Mesenteric fat pad (tissue), 1 donor: ENCODE measurements around the gene CNTN2. TPM values are rescaled to one million over a fixed set of nuclear protein-coding genes. Genes with fewer than 3 reads are reported as not detected.

Experiments used
- DNase-seq: peaks from one replicate; pipeline ENCODE4 v3.0.0-alpha.2; 2020; ENCODE audit warnings: low spot score
- total RNA-seq: library from RNA; stranded (reverse); fragmentation: NEBNext Ultra II Directional; extraction: Animal tissue kit (Norgen Biotek cat#: 25700); gene quantifications from one replicate; pipeline ENCODE4 v1.2.1, GENCODE V29; 2021
- donor health status: DM: yes; HTN: yes; CAD: no.

CNTN2 gene
- total RNA-seq, 1 donor from 2014 or later = not detected

DNA sequence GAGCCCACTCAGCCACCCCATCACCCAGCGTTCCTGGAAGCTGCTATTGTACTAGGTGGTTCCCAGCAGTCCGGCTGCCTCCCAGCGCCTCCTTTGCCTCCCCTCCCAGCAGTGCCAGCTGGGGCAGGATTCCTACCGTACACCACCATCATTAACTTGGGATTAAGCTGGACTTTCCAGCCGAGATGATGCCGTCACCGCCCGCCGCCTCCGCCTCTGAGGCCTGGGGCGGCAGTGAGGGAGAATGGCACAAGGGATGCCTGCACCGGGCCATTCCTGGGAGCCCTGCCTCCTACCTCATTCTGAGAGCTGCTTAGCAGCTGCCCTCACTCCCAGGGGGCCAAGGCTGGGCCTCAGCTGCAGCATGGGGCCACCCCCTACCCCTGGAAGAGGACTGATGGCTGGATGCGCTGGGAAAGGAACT, 13.2 kb downstream of the CNTN2 start:
- DNase-seq = no peak

DNA sequence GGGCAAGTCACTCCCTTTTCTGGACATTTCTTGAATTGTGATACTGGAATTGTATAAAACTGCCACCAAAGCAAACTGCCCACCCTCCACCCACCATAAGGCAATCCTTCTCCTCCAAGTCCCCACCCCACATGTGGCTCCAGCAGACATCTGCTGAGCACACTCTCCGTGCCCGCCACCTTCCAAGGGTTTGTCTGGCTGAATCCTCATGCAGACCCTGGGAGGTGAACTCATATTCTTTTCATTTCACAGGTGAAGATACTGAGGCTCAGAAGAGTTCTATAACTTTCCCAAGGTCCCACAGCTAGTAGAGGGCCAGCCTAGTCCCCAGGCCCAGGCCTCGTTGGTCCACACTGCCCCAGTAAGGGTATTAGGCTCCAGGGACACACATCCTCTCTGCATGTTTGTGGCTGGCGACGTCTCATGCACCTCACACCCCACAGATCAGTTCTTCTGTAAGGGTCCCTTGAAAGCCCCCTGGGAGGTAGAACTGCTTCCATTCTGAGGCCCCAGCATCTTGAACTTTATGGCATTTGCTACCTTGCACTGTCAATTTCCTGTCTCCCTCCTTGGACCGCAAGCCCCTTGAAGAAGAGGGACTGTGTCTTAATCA, 14.1 kb downstream of the CNTN2 start:
- no peak for DNase-seq

DNA sequence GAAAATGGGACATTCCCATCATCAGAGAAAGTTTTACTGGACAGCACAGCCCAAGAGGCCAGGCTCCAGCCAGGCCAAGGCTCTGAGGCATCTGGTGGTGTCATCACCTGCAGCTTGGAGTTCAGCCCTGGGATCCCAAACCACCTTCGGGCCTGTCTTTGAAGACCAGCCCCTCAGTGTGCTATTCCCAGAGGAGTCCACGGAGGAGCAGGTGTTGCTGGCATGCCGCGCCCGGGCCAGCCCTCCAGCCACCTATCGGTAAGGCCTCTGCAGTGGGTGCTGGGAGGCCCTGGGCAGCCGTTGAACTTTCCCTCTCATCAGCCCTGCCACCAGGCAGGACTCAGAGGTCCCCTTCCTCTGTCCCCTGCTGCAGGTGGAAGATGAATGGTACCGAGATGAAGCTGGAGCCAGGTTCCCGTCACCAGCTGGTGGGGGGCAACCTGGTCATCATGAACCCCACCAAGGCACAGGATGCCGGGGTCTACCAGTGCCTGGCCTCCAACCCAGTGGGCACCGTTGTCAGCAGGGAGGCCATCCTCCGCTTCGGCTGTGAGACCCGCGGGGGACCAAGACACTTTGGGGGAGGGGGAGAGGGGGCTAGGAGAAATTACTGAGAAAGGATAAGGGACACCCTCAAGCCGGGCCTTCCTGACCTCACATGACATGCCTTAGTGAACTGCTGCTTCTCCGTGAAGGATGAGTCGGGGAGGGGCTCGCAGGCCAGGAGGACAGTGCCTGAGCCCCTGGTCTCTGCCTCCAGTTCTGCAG, 15.0 kb downstream of the CNTN2 start:
- DNase-seq = no peak

DNA sequence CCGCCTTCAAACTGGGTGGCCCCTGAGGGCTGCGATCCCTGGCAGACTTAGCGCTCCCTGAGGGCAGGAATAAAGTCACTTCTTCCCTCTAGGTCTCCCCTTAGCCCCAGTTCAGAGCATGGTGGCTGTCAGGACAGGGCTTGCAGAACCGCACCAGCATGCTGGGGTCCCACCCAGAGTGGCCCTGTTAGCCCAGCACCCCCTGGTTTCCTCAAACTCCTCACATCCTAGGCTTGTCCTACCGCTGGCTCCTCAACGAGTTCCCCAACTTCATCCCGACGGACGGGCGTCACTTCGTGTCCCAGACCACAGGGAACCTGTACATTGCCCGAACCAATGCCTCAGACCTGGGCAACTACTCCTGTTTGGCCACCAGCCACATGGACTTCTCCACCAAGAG, 15.8 kb downstream of the CNTN2 start:
- DNase-seq = no peak

DNA sequence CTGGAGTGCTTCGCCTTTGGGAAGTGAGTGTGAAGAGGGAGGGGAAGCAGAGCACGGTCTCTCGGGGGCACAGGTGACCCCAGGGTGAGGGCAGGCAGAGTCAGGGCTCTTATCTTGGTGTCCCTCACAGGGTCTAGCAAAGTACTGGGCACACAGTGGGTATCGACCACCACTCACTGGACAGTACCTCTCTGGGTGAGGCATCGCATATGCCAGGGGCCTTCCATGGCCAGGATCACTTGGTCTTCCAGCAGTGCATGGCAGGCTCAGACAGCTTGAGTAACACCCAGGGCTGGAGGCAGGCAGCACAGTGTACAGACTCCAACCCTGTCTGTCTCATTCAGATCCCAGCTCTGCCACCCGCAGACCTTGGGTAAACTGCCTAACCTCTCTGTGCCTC, 16.6 kb downstream of the CNTN2 start:
- DNase-seq = no peak

DNA sequence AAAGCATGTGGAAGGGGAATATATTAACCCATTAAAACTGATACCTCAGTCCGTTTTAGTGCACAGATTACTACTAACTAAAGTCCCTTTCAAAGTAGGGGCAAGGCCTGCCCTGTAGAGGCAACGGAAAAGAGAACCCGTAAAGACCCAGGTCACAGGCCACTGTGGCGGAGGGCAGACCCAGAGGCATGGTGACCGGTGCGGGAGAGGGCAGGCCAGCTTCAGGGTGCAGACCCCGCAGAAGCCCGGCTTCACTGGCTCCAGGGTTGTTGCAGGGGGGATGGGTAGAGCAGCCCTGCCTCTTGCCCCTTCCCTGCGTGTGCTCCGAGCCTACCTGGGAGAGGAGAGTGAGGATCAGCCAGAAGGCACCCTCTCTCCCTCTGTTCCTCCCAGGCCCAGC, 17.7 kb downstream of the CNTN2 start:
- DNase-seq = no peak

DNA sequence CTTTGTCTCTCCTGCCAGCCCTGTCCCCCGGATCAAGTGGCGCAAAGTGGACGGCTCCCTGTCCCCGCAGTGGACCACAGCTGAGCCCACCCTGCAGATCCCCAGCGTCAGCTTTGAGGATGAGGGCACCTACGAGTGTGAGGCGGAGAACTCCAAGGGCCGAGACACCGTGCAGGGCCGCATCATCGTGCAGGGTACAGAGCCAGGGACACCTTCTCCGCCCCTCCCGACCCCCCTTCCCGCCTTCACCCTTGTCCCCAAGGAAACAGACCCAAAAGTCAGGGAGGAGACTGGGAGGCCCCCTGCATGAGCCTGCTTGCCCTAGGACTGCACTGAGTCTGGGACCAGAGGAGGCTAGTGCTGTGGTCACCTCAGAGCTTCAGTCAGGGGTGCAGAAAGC, 18.2 kb downstream of the CNTN2 start:
- DNase-seq = no peak

DNA sequence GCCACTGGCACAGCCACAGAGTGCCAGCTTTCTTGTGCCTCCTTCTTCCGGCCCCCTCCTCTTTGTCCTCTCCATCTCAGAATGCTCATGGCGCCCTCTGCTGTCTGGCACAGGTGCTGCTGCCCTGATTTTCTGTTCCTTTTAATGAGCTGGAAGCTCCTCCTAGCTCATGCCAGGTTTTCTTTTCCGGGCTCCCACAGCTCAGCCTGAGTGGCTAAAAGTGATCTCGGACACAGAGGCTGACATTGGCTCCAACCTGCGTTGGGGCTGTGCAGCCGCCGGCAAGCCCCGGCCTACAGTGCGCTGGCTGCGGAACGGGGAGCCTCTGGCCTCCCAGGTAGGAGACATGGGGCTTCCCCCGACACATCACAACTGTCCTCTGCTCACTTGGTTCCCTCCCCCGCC, 18.7 kb downstream of the CNTN2 start:
- no peak for DNase-seq

DNA sequence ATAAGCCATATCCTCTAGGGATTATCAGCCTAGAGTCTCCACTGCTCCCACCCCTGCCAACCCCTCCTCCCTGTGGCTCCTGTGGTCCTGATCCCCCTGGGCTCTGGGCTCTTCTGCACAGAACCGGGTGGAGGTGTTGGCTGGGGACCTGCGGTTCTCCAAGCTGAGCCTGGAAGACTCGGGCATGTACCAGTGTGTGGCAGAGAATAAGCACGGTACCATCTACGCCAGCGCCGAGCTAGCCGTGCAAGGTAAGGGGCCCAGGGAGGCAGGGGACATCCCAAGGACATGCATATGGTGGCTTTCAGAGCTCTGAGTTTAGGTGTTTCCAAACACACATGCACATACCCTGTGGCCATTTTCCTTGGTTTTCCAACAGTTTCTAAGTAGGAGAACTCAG, 19.3 kb downstream of the CNTN2 start:
- DNase-seq = no peak

DNA sequence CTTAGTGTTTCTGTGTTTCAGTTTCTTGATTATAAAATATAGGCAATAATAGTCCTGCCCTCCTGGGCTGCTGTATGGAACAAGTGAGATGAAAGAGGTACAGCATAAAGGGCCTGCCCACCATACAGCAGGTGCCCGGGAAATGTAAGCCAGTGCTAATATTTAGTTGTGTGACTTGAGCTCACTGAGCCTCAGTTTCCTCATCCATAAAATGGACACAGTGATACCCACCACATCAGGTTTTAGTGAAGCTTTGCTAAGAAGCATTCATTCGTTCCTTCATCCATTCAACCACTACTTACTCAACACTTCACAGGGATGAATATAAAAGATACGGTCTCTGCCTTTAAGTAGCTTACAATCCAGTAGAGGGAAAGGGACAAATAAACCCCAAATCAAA, 19.9 kb downstream of the CNTN2 start:
- no peak for DNase-seq

DNA sequence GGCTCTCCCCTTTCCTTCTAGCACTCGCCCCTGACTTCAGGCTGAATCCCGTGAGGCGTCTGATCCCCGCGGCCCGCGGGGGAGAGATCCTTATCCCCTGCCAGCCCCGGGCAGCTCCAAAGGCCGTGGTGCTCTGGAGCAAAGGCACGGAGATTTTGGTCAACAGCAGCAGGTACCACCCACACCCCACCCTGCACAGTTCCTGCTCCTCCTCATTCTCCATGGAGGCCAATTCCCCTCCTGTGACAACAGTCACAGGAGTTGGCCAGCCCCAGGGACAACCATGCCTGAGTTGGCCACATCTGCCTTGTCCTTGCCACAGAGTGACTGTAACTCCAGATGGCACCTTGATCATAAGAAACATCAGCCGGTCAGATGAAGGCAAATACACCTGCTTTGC, 21.3 kb downstream of the CNTN2 start:
- peak; percentile 64 for DNase-seq

DNA sequence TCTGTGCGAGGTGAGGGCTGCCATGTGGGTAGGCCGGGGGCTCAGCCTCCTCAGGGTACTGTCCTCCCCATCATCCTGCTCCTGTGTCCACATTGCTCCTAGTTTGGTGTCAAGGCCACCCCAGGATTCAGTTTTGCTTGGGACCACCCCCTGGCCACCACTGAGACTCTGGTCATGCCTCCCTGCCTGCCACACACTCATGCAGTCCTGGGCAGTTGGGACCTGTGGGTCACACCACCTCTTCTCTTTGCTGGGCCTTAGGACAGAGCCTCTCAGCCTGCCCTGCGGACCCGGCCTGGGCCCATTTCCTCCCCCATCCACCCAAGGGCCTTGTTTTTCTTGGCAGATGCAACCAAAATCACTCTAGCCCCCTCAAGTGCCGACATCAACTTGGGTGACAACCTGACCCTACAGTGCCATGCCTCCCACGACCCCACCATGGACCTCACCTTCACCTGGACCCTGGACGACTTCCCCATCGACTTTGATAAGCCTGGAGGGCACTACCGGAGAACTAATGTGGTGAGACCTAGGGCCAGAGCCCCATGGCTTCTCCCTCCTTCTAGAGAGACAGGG, 21.8 kb downstream of the CNTN2 start:
- DNase-seq = peak; percentile 74

DNA sequence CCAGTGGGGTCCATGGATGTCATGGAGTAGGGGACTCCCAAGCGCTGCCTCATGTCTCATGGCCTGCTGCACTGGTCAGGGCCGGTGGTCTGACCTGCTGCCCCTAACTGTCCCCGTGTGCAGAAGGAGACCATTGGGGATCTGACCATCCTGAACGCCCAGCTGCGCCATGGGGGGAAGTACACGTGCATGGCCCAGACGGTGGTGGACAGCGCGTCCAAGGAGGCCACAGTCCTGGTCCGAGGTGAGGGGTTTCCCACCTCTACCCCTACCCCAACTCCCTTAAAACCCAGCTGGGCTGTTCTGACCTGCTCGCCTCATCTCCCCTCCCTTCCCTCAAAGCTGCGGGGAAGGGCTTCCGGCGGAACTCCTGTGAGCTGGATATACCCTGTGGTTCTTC, 22.7 kb downstream of the CNTN2 start:
- peak; percentile 57 for DNase-seq

DNA sequence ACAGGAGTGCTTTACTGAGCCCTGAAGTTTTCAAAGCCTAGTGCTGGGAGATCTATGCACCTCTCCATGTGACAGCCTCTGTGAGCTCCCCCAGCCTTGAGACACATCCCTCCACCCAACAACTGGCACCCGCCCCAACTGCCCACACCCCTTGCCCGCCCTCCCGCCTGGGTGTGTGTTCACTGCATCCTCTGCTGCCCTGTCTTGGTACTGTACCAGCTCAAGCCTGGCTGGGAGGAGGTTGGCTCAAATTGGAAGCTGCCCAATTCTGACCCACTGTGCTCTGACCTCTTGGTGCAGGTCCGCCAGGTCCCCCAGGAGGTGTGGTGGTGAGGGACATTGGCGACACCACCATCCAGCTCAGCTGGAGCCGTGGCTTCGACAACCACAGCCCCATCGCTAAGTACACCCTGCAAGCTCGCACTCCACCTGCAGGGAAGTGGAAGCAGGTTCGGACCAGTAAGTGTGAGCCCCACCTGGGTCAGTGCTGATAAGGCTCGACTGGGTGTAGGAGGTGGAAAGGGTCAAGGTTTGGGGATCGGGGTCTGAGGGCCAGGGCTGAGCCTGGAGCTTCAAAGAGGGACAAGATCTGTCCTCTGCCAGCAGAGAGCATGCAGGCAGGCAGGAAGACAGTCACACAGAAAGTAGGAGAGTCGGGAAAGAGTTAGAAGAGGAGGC, 23.3 kb downstream of the CNTN2 start:
- peak; percentile 68 for DNase-seq

DNA sequence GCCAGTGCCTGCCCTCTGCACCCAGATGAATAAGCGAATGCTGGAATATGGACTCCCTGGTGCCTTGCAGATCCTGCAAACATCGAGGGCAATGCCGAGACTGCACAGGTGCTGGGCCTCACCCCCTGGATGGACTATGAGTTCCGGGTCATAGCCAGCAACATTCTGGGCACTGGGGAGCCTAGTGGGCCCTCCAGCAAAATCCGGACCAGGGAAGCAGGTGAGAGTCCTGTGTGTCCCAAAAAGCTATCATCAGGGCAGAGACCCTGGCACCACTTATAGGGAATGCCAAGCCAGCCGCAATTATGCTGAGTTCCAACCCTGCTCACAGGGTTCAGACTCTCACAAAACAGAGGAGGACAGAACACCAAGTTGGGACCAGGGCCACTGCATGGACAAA, 24.0 kb downstream of the CNTN2 start:
- DNase-seq = peak; percentile 47

DNA sequence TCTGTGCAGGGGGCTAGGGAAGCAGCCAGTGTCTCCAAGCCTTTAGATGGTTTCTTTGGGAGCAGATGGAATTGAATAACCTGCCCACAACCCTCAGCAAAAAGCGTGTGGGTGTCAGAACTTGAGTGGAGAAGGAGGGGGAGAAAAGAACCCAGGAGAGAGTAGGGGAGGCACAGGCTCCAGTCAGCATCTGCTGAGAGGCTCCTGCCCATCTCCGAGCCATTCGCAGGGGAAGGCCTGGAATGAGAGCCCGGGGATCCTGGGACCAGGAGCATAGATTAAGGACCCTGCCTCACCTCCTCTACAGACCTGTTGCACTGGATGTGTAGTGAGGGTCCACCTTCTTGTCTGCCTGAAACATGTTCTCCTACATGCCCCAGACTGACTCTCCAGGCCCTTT, 25.0 kb downstream of the CNTN2 start:
- DNase-seq = peak; percentile 82

DNA sequence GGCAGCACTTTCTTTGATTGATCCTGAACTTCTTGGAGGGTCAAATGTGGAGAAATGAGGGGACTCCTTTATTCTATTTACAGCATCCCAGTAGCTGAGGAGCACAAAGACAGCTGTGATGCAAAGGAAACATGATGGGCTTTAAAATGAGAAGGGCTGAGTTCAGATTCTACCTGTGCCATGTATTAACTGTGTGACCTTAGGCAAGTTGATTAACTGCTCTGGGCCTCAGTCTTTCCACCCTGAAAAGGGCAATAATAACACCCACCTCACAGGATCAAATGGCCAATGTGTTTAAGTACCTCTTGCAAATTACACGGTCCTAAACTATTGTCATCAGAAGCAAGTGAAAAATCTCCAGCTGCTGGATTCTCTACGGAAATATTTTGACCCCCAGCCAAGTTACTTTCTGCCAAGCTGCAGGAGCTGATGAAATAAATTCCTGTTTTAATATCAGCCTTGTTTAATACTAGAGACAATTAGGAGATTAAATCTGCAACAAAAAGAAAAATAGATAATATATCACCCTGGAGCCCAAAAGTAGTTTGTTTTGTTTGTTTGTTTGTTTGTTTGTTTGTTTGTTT, 25.5 kb downstream of the CNTN2 start:
- DNase-seq = no peak

DNA sequence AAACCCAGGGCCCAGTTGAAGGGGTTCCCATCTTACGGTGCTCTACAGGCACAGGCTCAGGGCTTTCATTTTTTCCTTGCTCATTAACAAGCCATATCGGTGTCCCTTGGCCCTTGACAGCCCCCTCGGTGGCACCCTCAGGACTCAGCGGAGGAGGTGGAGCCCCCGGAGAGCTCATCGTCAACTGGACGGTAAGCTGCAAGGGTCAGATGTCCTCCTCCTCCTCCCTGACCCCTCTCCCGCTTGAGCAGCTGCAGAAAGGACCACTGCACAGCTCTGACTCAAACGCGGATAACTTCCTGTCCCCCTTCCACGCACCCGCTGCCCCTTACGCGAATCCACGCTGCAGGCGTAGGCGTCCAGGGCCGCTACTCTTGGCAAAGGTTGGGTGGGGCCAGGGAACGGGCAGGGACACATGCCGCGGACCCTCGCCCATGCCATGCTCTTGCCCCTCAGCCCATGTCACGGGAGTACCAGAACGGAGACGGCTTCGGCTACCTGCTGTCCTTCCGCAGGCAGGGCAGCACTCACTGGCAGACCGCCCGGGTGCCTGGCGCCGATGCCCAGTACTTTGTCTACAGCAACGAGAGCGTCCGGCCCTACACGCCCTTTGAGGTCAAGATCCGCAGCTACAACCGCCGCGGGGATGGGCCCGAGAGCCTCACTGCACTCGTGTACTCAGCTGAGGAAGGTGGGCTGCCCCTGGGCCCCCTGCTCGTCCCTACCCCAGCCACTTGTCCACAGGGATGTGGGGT, 26.5 kb downstream of the CNTN2 start:
- DNase-seq = peak; percentile 89

DNA sequence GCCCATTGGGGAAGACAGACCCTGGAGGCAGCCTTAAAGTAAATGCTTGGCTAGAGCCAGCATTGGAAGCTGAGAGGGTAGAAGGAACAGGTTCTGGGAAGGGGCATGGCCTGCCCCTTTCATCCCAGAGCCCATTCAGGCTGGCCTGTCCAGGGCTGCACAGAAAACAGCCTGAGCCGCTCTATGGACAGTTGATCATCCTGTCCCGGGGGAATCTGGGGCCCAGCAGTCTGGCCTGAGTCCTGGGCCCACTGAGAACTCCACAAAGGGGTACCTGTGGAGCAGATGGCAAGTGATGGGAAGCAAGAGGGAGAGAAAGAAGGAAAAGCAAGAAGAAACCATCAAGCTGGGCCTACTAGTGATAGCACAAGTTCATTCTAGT, 28.0 kb downstream of the CNTN2 start:
- DNase-seq = no peak

DNA sequence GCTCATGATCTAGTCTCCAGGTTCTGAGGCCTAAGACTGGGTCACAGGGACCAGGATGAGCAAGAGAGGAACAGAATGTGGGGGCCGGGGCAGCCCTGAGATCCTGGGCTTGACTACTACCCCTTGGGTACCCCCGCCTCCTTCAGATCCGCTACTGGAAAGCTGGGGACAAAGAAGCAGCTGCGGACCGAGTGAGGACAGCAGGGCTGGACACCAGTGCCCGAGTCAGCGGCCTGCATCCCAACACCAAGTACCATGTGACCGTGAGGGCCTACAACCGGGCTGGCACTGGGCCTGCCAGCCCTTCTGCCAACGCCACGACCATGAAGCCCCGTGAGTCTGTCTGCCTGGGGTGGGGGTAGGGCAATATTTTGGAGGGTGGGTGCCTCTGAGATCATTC, 28.8 kb downstream of the CNTN2 start:
- peak; percentile 57 for DNase-seq

DNA sequence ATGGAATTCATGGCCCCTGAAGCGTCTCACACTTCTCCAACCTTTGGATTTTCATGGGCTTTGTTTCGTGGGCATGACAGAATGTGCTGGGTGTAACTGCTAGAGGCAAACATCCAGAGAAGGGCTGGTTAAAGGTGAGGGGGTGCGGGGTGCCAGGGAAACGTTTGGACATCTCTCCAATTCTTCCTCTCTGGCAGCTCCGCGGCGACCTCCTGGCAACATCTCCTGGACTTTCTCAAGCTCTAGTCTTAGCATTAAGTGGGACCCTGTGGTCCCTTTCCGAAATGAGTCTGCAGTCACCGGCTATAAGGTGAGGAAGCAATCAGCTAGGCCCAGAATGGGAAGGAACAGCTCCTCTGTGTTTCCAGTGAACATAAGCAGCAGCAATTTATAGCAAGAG, 29.3 kb downstream of the CNTN2 start:
- DNase-seq = no peak
